SK-N-SH treated with all-trans-retinoic acid at 6 μM for 48 hours (cell line): ENCODE results near the gene LFNG.

Experiments
- ESRRG ChIP-seq: fragments of 250-450 bp; sonication (Bioruptor Pico); IDR thresholded peaks from 2 replicates; pipeline ENCODE4 v1.6.1; 2021; ENCODE audit warnings: mild to moderate bottlenecking
- GLIS3 ChIP-seq: fragments of 250-450 bp; sonication (Bioruptor Pico); IDR thresholded peaks from 2 replicates; pipeline ENCODE4 v1.5.0; 2020; ENCODE audit warnings: mild to moderate bottlenecking, moderate library complexity
- RARB ChIP-seq: fragments of 250-450 bp; sonication (Bioruptor Pico); IDR thresholded peaks from 2 replicates; pipeline ENCODE4 v1.8.0; 2021; ENCODE audit warnings: mild to moderate bottlenecking, moderate library complexity
- TCF4 ChIP-seq: fragments of 250-450 bp; sonication (Bioruptor Pico); IDR thresholded peaks from 2 replicates; pipeline ENCODE4 v1.8.0; 2021; ENCODE audit warnings: mild to moderate bottlenecking, moderate library complexity, borderline replicate concordance
- TF ChIP-seq, protein P1 (sequence below): fragments of 250-450 bp; sonication (Bioruptor Pico); IDR thresholded peaks from 2 replicates; pipeline ENCODE4 v1.5.1; 2020; ENCODE audit warnings: low read depth, mild to moderate bottlenecking, moderate library complexity
- TF ChIP-seq, protein P2 (sequence below): fragments of 250-450 bp; sonication (Bioruptor Pico); IDR thresholded peaks from 2 replicates; pipeline ENCODE4 v1.5.1; 2021; ENCODE audit warnings: mild to moderate bottlenecking, moderate library complexity
- TF ChIP-seq, protein P3 (sequence below): fragments of 250-450 bp; sonication (Bioruptor Pico); IDR thresholded peaks from 2 replicates; pipeline ENCODE4 v1.8.0; 2020; ENCODE audit warnings: mild to moderate bottlenecking, moderate library complexity, borderline replicate concordance

DNA sequence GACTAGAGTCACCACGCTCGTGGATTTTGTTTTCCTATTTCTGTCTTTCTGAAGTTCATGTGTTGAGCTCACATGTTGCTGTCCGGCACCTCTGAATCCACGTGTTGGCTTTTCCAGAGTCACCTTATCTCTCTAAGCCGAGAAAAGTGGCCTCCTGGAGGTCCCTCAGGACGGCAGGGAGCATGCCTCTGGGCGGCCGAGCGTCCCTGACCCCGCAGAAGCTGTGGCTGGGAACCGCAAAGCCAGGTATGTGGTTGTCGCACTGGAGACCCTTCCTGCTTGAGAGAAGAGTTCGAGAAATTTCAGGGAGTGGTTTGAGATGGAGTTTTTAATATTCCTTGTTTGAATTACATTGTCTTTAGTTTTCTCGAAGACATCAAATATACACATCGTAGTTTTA lies 51.8 kb downstream of the LFNG start:
- TF ChIP-seq RARB (no peak), TCF4 (CRISPR knock-in tag) (no peak), ESRRG (CRISPR knock-in tag) (no peak), GLIS3 (no peak)
- TF ChIP-seq, protein P1, sequence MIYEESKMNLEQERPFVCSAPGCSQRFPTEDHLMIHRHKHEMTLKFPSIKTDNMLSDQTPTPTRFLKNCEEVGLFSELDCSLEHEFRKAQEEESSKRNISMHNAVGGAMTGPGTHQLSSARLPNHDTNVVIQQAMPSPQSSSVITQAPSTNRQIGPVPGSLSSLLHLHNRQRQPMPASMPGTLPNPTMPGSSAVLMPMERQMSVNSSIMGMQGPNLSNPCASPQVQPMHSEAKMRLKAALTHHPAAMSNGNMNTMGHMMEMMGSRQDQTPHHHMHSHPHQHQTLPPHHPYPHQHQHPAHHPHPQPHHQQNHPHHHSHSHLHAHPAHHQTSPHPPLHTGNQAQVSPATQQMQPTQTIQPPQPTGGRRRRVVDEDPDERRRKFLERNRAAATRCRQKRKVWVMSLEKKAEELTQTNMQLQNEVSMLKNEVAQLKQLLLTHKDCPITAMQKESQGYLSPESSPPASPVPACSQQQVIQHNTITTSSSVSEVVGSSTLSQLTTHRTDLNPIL (CRISPR knock-in tag), result no peak
- TF ChIP-seq, protein P2, sequence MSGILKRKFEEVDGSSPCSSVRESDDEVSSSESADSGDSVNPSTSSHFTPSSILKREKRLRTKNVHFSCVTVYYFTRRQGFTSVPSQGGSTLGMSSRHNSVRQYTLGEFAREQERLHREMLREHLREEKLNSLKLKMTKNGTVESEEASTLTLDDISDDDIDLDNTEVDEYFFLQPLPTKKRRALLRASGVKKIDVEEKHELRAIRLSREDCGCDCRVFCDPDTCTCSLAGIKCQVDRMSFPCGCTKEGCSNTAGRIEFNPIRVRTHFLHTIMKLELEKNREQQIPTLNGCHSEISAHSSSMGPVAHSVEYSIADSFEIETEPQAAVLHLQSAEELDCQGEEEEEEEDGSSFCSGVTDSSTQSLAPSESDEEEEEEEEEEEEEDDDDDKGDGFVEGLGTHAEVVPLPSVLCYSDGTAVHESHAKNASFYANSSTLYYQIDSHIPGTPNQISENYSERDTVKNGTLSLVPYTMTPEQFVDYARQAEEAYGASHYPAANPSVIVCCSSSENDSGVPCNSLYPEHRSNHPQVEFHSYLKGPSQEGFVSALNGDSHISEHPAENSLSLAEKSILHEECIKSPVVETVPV, result no peak
- TF ChIP-seq, protein P3, sequence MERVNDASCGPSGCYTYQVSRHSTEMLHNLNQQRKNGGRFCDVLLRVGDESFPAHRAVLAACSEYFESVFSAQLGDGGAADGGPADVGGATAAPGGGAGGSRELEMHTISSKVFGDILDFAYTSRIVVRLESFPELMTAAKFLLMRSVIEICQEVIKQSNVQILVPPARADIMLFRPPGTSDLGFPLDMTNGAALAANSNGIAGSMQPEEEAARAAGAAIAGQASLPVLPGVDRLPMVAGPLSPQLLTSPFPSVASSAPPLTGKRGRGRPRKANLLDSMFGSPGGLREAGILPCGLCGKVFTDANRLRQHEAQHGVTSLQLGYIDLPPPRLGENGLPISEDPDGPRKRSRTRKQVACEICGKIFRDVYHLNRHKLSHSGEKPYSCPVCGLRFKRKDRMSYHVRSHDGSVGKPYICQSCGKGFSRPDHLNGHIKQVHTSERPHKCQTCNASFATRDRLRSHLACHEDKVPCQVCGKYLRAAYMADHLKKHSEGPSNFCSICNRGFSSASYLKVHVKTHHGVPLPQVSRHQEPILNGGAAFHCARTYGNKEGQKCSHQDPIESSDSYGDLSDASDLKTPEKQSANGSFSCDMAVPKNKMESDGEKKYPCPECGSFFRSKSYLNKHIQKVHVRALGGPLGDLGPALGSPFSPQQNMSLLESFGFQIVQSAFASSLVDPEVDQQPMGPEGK (CRISPR knock-in tag), result no peak
